GM12874 (cell line): ENCODE data around the gene LLGL1.

Experiments
- CTCF ChIP-seq: IDR thresholded peaks from 2 replicates; pipeline ENCODE4 v1.5.1; 2011; ENCODE audit warnings: low read depth, mild to moderate bottlenecking, control low read depth, low read length, moderate library complexity; ENCODE audit not compliant: insufficient read depth

Gene LLGL1

GRCh38 chr17:18248811-18249210 lies 23.4 kb downstream of the LLGL1 start:
- no peak for TF ChIP-seq CTCF

GRCh38 chr17:18250259-18250658 lies 24.8 kb downstream of the LLGL1 start:
- no peak for TF ChIP-seq CTCF

- no peak for TF ChIP-seq CTCF
Measured at GRCh38 chr17:18250708-18251107, 25.3 kb downstream of the LLGL1 start.

- TF ChIP-seq CTCF = no peak
Measured at GRCh38 chr17:18251204-18251603, 25.8 kb downstream of the LLGL1 start.

- TF ChIP-seq CTCF = no peak
Measured at GRCh38 chr17:18252160-18252559, 26.7 kb downstream of the LLGL1 start.

GRCh38 chr17:18253187-18253884 lies 27.9 kb downstream of the LLGL1 start:
- no peak for TF ChIP-seq CTCF

- no peak for TF ChIP-seq CTCF
Measured at GRCh38 chr17:18253947-18254821, 28.7 kb downstream of the LLGL1 start.
